Measurements from ENCODE around the gene KRTDAP. TPM values are rescaled to one million over a fixed set of nuclear protein-coding genes. Genes with fewer than 3 reads are reported as not detected.

KRTDAP gene
- polyA plus RNA-seq, 1 of the 3 experiments (the other 2 are of a cell fraction) = not detected

GRCh38 chr19:35509861-35510625 lies 19.8 kb upstream of the KRTDAP start:
- no peak overlapping the region for H3K9ac ChIP-seq
- H3K9me3 ChIP-seq = no peaks in the 10 kb centered on the region
- no peaks in the 10 kb centered on the region for H3F3A ChIP-seq (replicated peaks; ENCODE audit: insufficient read depth)
- H3K36me3 ChIP-seq (replicated peaks in 1 of 2; ENCODE audit: control insufficient read depth in 1 of 2, insufficient read depth in 2 of 2, low read length in 1 of 2) = no peaks in the 10 kb centered on the region
- no peaks in the 10 kb centered on the region; a peak in 2 of 4 replicates for H3K4me1 ChIP-seq (ENCODE audit: control insufficient read depth in 1 of 2, insufficient read depth in 2 of 2, low read depth in 1 of 2, low read length in 1 of 2)
- peak overlapping the region in 1 of 2 experiments; percentile 46; a peak in 1 of 4 replicates for H3K4me3 ChIP-seq (ENCODE audit: low read depth in 2 of 2, low read length in 1 of 2)
- H3K79me2 ChIP-seq (ENCODE audit: insufficient read depth) = no peaks in the 10 kb centered on the region
- no peak overlapping the region for H3K27ac ChIP-seq (ENCODE audit: low read depth in 2 of 2, low read length in 1 of 2)
- peak overlapping the region; percentile 53 for H3K4me2 ChIP-seq
- WGBS (ENCODE audit: low lambda C conversion rate) = under 1% methylated on average over 33 of the region's 39 CpGs
- H3K27me3 ChIP-seq (ENCODE audit: insufficient read depth) = peaks cover 86% of the 10 kb centered on the region
- H3K9me2 ChIP-seq = no peaks in the 10 kb centered on the region
- no peaks in the 10 kb centered on the region for H4K20me1 ChIP-seq (ENCODE audit: insufficient read depth)
- H2AFZ ChIP-seq (ENCODE audit: low read depth) = 0 out of 2 replicates have a peak overlapping the region, but pooled peaks have one; percentile 66
- TF ChIP-seq CTCF (IDR thresholded peaks at IDR 0.05) (peak; percentile 88), ZBTB33 (IDR thresholded peaks at IDR 0.05; ENCODE audit: borderline replicate concordance, low read depth) (no peak), RCOR1 (IDR thresholded peaks at IDR 0.05; ENCODE audit: low read length) (no peak), RAD21 (IDR thresholded peaks at IDR 0.05; ENCODE audit: low read length) (peak; percentile 42), JUND (IDR thresholded peaks at IDR 0.05) (no peak), TEAD4 (IDR thresholded peaks at IDR 0.05; ENCODE audit: borderline replicate concordance, insufficient read depth) (peak; percentile 61; the same call in 1 of the 2 replicates), NRF1 (IDR thresholded peaks at IDR 0.05; ENCODE audit: low read depth, low read length) (no peak), FOSL2 (IDR thresholded peaks at IDR 0.05; ENCODE audit: borderline replicate concordance, low read depth) (no peak), SMC3 (IDR thresholded peaks at IDR 0.05; ENCODE audit: low read depth, low read length) (peak; percentile 37; the same call in 1 of the 2 replicates), USF2 (IDR thresholded peaks at IDR 0.05; ENCODE audit: borderline replicate concordance, low read depth, low read length) (no peak)
- ChIA-PET POLR2A (interaction anchor here (0.6 kb wide), 1 partner anchor 11 kb away, joined by 4 read pairs; no protein-coding TSS in a partner anchor), CTCF (interaction anchor here (0.5 to 8.3 kb wide), 43 partner anchors 8 to 332 kb away, joined by 3 to 127 read pairs (median 4); partner anchors contain the start of genes ATP4A, FFAR3 and KRTDAP)
- DNase-seq = peak; percentile 90

Data from SK-N-SH (cell line).